NCI-H526 treated with DMSO at 0.1 percent for 48 hours (cell line): ENCODE measurements around the gene EIF5A.
A peak's percentile ranks its signal among the peaks of the same experiment; 100 is the strongest.

Experiments used
- DNase-seq: peaks from one replicate; lab custom pipeline; 2025; lab: John Stamatoyannopoulos, UW

The EIF5A gene

DNA sequence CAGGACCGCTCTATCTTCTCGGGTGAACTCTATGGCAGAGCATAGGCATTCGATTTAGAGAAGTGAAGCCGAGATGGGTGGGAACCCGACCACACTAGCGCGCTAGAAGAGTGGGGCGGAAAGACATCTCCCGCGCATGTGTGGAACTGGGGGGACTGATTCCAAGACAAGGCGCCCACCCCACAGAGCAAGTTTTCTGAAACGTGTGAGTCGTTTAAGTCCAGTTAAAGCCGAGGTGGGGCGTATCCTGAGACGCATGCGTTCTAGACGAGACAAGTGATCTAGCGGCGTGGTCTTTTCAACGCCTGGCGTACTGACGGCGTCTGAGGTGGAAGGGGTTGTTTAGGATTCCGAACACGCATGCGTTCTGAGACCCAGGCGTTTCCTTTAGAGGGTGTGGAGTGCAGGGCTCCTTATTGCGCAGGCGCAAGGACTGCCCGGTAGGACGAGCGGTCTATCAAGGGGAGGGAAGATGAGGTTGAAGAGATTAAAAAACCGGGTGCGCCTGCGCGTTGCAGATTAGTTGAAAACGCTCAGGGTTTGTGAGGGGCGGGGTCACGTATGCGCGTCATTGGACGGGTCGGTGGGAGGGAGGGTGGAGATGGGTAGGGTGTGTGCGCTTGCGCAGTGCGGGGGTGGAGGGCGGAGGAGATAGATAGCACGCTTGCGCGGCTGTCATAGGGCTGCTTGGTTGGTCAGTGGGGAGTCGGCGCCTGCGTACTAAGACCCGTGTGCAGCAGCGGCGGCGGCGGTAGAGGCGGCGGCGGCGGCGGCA is at the start of gene EIF5A:
TSS of gene EIF5A (plus strand) at position 718 of the 775 bp plus-strand sequence. CDS start 2,008 bp downstream, outside the sequence.
- DNase-seq: peak; percentile 97

DNA sequence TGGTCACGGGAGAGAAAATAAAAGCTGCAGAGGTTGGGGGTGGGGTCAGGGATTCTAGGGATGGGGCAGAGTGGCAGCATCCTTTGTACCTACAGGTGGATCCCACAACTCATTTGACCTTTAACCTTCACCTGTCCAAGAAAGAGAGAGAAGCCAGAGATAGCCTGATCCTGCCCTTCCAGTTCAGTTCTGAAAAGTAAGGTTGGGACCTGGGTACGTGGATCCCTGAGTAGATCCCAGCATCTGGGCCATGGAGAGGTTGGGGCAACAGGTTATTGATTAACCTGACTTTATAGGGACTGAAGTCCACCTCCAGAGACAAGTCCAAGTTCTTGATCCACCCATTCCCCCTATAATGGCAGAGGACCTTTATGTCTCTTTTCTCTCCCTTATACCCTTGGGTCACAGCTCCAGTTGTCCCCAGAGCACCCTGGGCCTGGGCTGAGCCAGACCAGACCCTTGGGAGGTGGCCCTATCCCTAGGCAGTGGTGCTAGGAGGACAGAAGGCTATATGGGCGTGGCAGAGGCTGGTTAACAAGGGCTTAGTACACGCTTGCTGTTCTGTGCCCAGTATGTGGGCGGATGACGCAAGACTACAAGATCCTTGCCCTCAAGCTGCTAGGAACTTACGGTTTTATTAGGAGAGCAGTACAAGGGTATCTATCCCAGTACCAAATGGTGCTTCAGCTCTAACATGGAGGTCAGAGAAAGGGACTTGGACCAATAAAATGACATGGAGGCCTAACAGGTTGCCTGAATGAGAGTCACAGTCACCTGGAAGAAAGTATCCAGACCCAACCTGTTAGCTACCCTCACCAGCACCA is 48.5 kb upstream of the EIF5A start:
- DNase-seq: no peak

DNA sequence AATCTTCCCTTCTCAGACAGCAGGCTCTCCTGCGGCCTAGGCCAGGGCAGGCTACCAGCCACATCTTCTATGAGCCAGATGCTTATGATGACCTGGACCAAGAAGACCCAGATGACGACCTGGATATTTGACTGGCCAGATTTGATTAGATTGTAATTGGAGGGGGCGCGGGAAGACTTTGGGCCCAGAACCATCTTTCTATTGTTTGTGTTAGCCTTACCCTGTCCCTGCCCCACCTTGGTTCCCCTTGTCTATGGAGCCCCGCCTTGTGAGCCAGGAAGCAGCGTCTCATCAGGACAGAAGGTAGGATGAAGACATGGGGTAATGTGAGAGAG is 47.9 kb upstream of the EIF5A start:
- DNase-seq: no peak

GRCh38 chr17:7260151-7260550 is 47.3 kb upstream of the EIF5A start:
- no peak for DNase-seq

DNA sequence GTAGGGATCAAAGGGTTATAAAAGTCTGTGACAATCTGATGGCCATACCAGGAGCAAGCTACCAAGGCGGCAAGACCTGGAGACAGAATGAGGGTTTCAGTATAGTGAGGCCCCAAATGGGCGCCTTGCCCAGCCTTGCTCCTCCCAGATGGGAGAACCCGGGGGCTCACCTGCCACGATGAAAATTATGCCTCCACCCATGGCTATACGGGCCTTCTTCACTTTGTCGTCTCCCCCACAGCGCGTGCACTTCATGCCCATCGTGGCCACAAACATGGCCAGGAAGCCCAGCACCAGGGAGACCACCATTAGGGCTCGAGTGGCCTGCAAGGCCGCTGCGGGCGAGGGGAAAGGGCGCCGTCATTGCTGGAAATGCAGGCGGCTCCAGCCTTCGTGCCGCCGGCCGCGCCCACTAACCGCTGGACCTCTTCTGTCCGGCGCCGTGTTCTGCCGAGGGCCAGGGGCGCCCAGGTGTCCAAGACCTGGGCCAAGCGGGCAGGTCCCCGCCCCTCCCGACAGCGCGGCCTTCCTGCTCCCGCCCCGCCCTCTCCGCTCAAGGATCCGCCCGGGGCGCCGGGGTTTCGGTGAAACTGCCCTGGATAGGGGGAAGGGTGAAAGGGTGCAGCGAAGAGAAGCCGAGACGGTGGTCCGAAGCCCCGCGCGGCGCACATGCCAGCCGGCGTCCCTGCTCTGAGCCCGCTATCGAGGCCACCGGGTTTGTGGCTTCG is 46.6 kb upstream of the EIF5A start:
- DNase-seq: peak; percentile 1

- no peak for DNase-seq
These were observed 45.8 kb upstream of the EIF5A start for GRCh38 chr17:7261379-7262191.

DNA sequence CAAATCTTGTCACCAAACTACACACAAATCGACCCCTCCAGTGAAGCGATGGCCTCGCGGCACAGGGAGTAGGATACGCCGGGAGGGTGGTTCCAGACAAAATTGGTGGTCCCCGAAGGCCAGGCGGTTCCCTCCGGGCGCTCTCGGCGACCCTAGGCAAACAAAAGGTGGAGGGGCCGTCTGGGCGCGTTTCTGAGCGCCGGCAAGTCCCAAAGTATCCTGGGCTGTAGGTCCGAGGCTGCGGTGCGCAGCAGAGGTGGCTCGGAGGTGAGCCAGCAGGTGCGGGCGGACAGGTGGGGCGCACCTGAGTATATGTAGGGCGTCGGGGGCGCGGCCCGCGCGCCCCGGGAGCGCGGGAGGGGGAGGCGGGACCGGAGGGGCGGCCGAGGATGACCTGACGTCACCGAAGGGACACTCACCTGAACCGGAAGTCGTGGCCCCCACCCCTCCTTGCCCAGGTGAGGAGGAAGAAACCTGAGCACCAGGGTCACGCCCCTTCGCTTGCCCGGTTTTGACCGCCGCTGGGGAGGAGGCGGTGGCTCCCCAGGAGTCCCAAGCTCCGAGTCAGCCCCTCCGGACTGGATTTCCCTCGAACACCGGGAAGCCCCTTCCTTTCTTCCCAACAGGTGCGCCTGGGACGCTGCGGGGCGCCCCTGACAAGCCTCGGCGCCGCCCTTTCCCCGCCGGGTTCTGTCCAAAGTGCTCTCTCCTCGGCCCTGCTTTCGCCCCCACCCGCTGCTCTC is 45.1 kb upstream of the EIF5A start, which contains the start of gene CLDN7:
TSS of gene CLDN7 (minus strand) at position 287 of the 743 bp plus-strand sequence. CDS start 435 bp downstream, outside the sequence.
- DNase-seq: peak; percentile 61

DNA sequence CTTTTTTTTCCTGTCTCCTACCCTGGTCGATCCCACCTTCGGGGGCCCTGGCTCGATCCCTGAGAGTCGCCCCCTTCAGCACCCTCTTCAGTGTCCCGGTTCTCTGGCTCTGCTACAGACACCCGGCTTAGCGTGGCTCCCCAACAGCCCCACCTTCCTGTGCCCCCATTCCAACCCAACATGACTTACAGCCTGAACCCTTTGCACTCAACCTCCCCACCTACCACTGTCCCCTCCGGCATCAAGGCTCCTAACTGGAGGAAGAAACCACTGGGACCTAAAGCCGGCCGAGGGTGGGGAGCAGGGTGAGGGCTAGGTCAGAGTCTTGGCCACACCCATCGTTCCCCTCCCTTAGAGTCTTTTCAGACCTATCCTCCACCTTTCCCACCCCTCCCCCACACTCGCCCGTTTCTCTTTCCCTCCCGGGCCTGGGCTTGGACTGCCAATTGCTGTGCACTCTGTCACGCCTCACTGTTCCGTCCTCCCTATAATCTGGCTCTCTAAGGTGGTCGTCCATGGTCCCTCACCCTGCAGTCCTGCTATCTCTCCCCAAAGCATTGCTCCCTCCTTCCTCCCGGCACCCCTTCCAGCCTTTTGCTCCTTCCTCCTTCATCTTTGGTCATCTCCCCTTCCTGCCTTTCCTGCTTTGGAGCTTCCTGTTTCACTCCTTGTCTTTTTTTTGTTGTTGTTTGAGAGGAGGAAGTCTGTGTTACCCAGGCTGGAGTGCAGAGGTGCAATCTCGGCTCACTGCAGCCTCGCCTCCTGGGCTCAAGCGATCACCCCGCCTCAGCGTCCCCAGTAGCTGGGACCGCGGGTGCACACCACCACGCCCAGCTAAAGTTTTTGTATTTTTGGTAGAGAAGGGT is 44.3 kb upstream of the EIF5A start:
- DNase-seq: peak; percentile 22

DNA sequence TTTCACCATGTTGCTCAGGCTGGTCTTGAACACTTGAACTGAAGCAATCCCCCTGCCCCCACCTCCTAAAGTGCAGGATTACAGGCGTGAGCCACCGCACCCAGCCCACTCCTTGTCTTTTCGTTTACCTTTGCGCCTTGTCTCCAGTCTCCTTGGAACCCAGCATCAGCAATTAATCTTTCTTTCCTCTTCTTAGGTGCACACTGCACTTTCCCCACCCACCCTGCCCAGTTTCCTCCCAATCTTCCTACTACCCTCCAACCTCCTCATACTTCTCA is 43.7 kb upstream of the EIF5A start:
- no peak for DNase-seq

DNA sequence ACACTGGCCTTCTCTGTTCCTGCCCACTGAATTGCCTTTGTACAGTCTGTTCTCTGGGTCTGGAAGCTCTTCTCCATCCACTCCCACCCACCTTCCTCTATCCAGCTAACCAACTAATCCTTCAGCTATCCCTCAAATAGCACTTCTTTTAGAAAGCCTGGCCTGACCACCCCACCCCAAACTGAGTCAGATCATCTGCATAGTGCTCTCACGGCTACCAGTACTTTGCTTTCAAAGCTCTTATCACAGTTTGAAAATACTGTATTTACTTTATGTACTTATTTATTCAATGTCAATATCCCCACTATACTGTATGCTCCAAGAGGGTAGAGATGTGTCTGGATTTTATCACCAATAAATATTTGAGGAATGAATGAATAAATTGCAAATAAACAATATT is 40.6 kb upstream of the EIF5A start:
- no peak for DNase-seq

GRCh38 chr17:7279448-7279847 is 28.0 kb upstream of the EIF5A start:
- no peak for DNase-seq

DNA sequence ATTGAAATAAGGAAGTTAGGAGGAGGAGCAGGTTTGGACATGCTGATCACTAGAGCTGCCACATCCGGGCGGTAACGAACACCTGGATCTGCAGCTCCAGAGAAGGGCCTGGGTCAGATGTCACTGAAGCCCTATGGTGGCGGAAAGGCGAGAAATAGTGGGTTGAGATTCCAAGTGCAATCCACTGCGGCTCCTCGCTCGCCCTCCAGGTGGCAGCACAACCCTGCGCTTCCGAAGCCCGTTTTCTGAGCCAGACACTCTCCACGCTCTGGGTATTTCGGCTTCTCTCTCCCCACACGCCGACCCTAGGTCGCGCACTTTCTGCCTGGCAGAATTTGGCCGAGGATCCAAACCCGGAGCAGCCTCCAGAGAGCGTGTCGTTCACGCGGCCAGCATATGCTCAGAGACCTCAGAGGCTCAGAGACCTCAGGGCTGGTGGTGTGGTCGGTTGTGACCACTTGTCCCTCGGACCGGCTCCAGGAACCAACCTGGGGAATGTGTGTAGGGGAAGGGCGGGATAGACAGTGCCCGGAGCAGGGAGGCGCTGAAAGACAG is 26.8 kb upstream of the EIF5A start:
- DNase-seq: peak; percentile 79

DNA sequence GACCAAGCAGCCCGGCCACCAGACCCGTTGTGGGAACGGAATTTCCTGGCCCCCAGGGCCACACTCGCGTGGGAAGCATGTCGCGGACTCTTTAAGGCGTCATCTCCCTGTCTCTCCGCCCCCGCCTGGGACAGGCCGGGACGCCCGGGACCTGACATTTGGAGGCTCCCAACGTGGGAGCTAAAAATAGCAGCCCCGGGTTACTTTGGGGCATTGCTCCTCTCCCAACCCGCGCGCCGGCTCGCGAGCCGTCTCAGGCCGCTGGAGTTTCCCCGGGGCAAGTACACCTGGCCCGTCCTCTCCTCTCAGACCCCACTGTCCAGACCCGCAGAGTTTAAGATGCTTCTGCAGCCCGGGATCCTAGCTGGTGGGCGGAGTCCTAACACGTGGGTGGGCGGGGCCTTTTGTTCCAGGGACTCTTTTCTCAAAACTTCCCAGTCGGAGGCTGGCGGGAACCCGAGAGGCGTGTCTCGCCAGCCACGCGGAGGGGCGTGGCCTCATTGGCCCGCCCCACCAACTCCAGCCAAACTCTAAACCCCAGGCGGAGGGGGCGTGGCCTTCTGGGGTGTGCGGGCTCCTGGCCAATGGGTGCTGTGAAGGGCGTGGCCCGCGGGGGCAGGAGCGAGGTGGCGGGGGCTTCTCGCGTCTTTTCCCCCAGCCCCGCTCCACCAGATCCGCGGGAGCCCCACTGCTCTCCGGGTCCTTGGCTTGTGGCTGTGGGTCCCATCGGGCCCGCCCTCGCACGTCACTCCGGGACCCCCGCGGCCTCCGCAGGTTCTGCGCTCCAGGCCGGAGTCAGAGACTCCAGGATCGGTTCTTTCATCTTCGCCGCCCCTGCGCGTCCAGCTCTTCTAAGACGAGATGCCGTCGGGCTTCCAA is 26.1 kb upstream of the EIF5A start, which contains the start of gene SLC2A4:
TSS of gene SLC2A4 (plus strand) at position 645 of the 879 bp plus-strand sequence. CDS start at position 862, 217 bp downstream.
- peak; percentile 73 for DNase-seq

DNA sequence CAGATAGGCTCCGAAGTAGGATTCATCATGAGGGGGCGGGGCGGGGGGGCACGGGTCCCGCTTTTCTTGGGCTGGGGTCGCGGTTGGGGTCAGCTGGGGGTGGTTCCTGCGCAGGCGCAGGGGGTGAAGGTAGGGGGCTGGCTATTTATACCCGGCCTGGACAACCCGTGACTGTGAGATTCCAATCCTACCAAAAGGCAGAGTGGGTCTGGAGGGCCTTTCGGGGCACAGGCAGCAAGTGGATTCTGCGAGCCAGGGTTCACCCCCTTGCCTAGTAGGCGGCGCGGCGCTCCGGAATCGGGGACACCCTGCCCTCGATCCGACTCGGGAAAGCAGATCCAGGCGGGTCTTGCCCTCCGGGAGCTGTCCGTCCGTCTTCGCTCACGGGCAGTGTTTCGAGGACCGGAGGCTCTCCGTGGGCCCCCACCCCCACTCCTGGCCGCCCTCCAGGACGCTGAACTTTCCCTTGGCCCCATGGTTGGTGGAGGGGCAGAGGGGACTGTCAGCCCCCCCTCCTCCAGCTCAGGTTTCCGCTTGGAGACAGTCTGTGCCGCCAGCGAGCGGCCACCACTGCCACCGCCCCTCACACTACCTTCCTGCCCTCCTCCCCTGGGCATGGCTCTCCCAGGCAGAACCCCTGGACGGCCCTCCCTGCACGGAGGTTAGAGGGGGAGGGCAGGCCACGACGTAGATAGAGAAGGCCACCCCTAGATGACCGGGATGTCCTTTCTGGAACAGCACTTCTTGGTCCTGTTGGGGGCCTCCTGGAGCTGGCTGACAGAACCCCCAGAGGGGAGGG is 25.3 kb upstream of the EIF5A start:
- no peak for DNase-seq

DNA sequence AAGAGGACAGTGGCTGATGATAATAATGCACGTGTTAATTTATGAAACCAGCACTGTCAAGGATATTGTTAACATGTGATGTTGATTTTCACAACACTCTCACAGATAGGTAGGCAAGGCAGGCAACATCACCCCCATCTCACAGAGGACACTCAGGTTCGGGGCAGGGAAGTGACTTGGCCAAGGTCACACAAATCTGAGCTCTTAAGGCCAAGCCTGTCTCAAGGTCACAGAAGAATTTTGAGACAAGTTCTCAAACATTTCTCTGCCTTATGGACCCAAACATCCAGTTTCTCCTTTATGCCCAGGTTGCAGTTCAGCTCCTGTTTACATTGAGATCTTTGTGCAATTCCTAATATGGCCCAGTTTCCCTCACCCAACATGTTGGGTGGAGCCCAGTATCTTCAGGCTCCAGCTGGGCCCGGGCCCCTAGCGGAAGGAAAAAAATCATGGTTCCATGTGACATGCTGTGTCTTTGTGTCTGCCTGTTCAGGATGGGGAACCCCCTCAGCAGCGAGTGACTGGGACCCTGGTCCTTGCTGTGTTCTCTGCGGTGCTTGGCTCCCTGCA is 24.6 kb upstream of the EIF5A start:
- DNase-seq: no peak

- no peak for DNase-seq
These were observed 23.8 kb upstream of the EIF5A start for GRCh38 chr17:7283471-7284216.

DNA sequence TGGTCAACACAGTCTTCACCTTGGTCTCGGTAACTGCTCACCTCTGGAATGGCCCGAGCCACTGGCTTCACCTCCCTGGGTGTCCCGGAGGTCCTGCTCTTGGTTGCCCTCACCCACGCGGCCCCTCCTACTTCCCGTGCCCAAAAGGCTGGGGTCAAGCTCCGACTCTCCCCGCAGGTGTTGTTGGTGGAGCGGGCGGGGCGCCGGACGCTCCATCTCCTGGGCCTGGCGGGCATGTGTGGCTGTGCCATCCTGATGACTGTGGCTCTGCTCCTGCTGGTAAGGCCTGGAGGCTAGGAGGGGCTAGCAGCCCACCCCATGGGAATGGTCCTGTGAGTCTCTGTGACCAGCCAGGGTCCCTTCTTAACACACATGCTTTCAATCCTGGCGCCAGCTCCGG is 22.5 kb upstream of the EIF5A start:
- no peak for DNase-seq
